Ammon's horn (tissue), 1 donor: Measurements from ENCODE around the gene ART5.
"Not testable (repeated sequence)": the region's sequence is repeated elsewhere in the genome, so short reads cannot be mapped to it uniquely, and the experiment has no call there.

Source experiments
- DNase-seq: peaks from one replicate; pipeline ENCODE4 v3.0.0-alpha.2; 2016; ENCODE audit warnings: low spot score

ART5 gene

DNA sequence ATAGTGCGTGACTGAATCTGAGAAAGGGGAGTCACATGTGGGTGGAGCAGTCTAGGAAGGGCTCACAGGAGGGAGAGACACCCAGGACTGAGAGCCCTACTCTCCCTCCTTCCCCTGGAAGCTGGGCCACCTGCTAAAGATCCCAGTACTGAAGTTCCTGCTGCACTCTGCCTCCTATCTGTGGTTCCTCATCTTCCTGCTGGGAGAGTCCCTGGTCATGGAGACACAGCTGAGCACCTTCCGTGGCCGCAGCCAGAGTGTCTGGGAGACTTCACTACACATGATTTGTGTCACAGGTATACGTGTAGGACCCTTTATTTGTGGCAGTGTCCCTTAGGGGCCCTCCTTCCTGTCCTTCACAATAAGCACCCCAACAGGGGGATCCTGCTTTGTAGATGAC, 19.3 kb downstream of the ART5 start:
- no peak for DNase-seq

DNA sequence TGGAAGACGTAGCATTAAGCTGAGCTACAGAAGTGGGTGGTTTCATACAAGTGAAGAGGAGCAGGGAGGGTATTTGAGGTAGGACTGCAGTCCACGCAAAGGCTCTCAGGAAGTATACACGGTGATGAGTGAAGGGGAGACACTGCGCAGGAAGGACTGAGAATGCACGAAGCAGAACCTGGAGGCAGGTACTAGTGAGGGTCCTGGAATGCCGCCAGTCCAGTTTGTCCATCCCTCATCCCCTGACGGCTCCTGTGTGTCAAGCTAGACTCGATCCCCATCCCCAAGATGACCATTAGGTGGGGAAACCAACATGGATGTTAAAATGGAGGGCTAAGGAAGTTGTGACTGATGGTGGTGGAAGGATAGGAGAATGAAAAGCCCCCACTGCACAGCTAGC, 23.8 kb downstream of the ART5 start:
- DNase-seq: no peak

DNA sequence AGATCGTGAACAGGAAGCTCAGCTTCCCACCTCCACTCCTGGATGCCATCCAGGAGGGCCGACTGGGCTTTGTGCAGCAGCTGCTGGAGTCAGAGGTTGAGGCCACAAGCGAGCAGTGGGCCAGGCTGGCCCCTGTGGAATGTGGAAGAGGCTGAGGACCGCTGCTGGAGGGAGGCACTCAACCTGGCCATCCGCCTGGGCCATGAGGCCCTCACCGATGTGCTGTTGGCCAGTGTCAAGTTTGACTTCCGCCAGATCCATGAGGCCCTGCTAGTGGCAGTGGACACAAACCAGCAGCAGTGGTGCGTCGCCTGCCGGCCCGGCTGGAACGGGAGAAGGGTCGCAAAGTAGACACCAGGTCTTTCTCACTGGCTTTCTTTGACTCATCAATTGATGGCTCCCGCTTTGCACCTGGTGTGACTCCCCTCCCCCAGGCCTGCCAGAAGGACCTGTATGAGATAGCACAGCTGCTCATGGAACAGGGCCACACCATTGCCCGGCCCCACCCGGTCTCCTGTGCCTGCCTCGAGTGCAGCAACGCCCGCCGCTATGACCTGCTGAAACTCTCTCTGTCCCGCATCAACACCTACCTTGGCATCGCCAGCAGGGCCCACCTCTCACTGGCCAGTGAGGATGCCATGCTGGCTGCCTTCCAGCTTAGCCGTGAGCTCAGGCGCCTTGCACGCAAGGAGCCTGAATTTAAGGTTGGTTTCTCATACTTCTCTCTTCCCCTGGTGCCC, 24.9 kb downstream of the ART5 start:
- DNase-seq: no peak

DNA sequence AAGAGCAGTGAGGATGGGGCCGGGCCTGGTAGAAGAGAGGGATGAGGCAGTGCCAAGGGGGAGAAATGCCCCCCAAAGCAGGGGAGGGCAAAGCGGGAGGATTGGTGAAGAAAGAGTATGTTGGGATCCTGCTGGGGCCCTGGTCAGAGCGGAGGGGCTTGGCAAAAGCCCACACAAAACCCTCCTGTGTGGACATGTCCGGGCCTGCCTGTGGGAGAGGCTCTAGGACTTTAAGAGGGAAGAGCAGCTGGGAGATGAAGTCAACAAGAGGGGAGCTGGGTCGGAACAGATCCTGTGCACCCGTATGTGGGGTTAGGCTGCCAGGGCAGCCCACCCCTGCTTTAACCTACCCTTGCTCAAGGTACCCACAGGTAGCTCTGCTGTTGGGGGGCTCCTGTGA, 25.8 kb downstream of the ART5 start:
- no peak for DNase-seq

DNA sequence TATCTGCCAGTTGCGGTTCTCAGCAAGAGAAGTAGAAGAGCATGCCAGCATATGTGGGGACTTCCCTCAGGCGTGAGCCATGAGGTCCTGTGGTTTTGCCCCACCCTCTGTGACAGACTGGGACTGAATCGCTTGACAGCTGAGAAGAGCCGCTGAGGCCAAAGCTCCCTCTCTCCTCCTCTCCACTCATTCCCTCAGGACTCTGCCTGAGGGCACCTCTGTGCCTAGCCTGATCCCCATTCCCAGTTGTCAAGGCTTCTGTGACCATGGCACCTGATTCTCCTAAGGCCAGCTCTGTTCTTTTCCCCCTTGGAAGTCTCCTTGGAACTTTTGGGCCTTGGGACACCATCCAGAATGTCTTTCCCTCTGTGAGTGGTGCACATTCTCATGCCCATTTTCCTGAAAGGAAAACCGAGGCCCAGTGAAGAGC, 27.0 kb downstream of the ART5 start:
- DNase-seq: peak; percentile 29

DNA sequence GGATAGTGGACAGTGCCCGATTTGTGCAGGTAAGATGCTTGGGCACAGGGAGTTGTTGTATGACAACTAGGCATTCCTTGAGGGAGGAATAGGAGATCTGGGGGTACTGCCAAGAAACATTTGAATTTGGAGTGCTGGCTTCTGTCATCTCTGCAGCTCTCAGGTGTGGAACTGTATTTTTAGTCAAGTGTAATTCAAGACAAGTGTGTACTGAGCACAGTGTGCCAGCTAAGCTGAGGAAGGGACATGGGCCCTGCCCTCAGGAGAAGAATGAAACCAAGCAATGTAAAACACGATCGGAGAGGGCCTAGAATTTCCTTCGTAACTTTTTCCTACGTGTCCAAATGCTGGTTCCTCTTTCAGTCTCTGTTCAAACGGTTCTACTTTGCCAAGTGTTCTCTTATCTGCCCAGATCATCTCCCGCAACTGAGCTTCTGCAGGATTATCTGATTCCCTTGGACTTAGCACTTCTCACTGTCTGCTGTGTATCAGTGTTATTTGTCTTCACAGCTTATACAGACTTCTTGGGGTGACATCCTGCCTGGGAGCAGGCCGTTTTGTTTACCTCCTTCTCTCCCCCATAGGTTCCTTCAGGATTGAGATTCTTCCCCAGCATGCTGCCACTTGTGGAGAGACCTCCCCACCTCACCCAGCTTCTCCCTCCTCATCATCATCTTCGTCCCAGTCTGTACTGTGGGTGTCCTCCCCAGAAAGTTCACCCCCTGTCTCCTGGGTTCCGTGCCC, 27.6 kb downstream of the ART5 start:
- DNase-seq: no peak

DNA sequence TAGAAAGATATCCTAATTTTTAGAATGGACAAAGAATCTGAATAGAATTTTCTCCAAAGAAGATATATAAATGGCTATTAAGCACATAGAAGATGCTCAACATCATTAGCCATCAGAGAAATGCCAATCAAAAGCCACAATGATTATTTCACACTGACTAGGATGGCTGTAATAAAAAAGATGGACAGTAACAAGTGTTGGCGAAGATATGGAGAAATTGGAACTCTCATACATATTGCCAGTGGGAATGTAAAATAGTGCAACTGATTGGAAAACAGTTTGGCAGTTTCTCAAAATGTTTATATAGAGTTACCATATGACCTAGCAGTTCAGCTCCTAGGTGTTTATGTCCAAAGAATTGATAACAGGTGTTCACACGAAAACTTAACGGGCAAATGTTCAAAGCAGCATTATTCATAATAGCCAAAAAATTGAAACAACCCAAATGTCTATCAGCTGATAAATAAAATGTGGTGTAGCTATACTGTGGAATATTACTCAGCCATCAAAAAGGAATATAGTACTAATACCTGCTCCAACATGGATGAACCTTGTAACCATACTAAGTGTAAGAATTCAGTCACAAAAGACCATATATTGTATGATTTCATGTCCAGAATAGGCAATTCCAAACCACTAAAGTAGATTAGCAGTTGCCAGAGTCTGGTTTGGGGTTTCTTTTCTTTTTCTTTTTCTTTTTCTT, 29.7 kb downstream of the ART5 start:
- DNase-seq: no peak

DNA sequence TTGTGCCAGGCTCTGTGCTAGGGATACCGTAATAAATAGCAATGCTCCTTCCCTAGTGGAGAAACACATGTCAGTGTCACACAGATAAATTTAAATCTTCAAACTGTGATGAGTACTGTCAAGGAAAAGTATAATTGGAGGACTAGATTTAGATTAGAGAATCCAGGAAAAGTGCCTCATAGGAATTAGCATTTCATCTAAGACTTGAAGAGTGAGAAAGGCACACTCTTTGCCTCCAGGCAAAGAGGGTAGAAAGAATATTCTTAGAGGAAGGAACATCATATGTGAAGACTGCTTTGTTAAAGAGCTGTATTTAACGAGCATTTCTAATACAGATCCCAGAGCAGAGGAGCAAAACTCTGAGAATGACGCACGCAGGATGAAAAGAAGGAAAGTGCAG, 30.9 kb downstream of the ART5 start:
- no peak for DNase-seq

DNA sequence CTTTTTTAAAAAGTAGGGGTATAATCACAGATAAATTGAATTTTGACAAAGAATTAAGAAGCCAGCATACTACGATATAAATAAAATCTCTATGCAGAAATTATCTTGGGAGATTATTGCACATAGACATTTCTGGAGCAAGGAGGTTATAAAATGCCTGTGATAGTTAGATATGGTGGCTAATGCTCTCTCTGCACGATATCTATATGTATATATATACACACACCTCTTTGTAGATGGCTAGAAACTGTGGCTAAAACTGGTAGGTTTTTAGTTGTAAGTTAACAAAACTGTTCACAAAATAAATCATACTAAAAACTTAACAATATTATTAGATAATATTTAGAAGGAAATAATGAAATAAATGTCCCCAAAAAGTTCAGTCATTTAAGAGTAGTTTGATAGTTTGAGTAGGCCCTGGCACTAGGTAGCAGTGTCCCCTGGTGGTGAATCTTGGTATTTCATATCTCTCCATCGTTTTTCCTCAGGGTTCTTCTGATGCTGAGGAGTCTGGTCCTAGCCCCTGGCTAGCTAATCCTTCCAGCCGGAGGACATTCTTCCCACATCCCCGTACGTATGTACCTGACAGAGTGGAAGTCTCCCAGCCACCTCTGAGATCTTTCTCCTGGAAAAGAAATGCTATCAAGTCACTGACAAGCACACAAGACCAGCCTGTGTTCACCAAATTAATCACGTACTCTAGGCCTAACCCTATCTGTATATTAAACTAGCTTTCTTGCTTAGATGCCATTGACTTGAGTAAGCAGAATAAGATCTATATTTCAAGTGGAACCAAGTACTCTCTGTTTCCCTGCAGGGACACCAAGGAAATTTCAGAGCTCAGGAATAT, 32.2 kb downstream of the ART5 start:
- peak; percentile 34 for DNase-seq

DNA sequence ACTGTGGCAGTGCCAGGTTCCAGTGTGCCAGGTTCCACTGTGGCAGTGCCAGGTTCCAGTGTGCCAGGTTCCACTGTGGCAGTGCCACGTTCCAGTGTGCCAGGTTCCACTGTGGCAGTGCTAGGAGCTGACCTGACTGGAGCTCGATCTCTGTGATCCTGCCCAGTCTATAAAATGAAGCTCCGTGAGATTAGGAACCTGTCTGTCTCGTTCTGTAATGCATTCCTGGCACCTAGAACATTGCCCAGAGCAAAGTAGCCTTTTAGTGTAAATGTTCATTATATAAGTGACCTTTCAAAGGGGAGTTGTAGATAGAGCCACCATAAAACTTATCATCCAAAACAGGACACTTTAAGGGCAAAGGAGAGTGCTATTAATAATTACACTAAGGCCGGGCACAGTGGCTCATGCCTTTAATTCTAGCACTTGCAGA, 36.0 kb downstream of the ART5 start:
- DNase-seq: no peak

DNA sequence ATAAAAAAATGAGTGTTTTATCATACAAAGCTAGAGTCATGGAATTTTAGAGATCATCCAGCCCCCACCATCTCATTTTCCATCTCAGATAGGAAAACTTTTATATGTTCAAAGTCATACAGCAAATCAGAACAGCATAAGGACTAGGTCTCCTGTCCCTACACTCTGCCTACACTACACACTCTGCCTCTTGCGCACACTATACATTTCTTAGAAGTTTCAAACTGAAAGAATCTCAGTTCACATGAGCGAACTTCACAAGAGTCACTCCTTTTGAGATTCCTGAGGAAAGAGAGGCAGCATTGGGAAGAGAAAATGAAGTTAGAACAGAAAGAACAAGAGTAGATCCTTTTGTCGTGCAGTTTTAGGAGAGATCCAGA, 36.5 kb downstream of the ART5 start:
- DNase-seq: no peak

DNA sequence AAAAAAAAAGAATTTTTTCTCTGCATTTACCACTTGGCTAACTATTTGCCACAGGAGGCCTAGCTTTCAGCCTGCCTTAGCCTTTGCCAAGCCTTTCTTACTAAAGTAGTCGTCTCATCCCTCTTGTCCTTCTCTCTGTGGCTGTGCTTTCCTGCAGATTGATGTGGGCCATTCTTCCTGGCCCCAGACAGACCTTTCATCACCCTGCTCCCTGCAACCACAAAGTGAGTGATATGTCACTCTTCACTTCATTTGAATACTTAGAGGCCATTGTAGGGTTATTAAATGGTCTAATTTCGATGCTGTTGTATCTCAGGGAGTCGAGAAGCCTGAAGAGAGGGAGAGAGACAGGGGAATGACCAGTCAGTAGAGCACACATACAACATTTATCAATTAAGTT, 37.6 kb downstream of the ART5 start:
- no peak for DNase-seq

DNA sequence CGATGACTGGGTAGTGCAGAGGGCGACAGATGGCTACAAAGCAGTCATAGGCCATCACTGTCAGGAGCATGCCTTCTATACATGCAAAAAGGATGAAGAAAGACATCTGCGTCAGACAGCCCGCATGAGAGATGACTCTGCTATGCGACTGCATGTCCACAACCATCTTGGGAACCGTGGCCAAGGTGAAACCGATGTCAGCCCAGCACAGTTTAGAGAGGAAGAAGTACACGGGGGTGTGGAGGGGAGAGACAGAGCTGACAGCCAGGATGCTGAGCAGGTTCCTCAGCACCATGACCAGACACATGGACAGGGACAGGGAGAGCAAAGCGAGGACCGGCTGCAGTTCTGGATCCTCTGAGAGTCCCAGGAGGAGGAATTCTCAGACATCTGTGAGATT, 41.6 kb downstream of the ART5 start:
- not testable (repeated sequence) for DNase-seq

DNA sequence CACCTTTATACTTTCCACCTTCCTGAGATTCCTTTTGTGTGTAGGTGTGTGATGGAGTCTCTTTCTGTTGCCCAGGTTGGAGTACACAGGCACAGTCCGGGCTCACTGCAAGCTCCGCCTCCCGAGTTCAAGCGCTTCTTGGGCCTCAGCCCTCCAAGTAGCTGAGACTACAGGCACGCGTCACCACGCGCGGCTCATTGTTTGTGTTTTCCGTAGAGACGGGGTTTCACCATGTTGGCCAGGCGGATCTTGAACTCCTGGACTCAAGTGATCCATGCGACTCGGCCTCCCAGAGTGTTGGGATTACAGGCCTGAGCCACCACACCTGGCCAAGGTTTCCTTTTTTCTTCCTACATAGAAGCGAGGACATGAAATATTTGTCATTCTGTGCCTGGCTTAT, 44.0 kb downstream of the ART5 start:
- not testable (repeated sequence) for DNase-seq

DNA sequence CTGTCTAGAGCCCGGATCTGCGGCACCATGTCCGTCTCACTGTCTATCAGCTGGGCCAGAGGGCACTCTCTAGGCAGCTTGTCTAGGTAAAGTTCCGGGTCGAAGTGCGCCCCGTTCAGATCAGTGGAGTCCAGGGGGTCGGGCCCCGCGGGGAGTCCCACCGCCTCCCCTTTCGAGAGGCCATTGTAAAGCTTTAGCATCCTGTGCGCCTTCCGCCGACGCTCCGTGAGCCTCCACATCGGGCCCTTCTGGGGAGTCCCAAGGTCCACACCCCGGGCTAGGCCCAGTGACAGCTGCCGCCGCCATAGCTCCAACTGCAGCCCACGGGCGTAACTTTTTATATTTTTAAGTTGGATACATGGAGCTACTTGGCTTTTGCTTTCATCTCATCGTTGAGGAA, 50.5 kb downstream of the ART5 start:
- not testable (repeated sequence) for DNase-seq

DNA sequence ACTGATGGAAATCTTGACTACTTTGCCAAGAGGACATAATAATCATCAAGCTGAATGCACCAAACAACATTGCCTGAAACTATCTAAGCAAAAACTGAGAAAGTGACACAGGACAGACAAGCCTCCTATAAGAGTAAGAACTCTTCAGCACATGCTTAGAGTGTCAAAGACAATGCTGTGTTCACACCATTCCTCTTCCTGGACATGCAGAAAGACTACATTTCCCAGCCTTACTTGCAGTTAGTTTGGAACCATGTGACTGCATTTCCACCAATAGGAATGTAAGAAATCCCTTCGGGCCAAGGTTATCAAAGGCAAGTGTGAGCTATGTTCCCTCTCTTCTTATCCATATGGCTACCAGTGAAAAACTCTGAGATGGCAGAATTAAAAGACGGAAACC, 51.6 kb downstream of the ART5 start:
- not testable (repeated sequence) for DNase-seq

DNA sequence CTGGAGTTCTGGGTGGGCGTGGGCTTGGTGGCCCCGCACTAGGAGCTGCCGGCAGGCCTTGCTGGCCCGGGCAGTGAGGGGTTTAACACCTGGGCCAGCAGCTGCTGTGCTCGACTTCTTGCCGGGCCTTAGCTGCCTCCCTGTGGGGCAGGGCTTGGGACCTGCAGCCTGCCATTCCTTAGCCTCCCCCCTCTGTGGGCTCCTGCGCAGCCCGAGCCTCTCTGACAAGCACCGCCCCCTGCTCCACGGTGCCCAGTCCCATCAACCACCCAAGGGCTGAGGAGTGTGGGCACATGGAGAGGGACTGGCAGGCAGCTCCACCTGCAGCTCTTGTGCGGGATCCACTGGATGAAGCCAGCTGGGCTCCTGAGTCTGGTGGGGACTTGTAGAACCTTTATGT, 53.0 kb downstream of the ART5 start:
- DNase-seq: not testable (repeated sequence)
